Body of pancreas (tissue), 4 donors: ENCODE results near the gene MED31. TPM values are rescaled to one million over a fixed set of nuclear protein-coding genes. Genes with fewer than 3 reads are reported as not detected.

Source experiments
- ATAC-seq: fragments of 150-250 bp; one replicate; pipeline ENCODE4 v1.9.1; 2016
- DNase-seq, 4 donors: peaks; one replicate each; pipeline ENCODE4 v3.0.0-alpha.2; 2019
- H3K27ac ChIP-seq, 4 donors: fragments of 200-600 bp; sonication (generic); 1 replicate in 3 of 4; 2 replicates in 1 of 4; pipeline versions ENCODE4 v1.5.1 to v1.6.1; 2016 to 2019; ENCODE audit warnings: mild to moderate bottlenecking in 1 of 4, mixed read lengths in 1 of 4, moderate library complexity in 1 of 4
- H3K27me3 ChIP-seq, 2 donors: fragments of 200-600 bp; sonication (generic); one replicate each; pipeline ENCODE4 v1.6.0; 2016; ENCODE audit warnings: mild to moderate bottlenecking in 1 of 2
- H3K36me3 ChIP-seq, 2 donors: fragments of 200-600 bp; sonication (generic); replicated peaks in 1 of 2; 2 replicates each; pipeline ENCODE4 v1.5.1; 2016; ENCODE audit warnings: low read depth in 2 of 2; ENCODE audit not compliant: insufficient read depth in 1 of 2
- H3K4me1 ChIP-seq: fragments of 200-600 bp; sonication (generic); one replicate; pipeline ENCODE4 v1.6.0; 2016
- H3K4me3 ChIP-seq, 2 donors: fragments of 200-600 bp; sonication (generic); 1 replicate in 1 of 2; 2 replicates in 1 of 2; pipeline ENCODE4 v1.5.1; 2016 to 2019
- H3K9me3 ChIP-seq, 3 donors: fragments of 200-600 bp; sonication (generic); 1 replicate in 2 of 3; 2 replicates in 1 of 3; pipeline ENCODE4 v1.5.1; 2016
- CTCF ChIP-seq, 7 experiments: fragments of 450-650 bp in 4 of 7; fragments of 200-600 bp in 3 of 7; sonication (generic) in 3 of 7; IDR thresholded peaks; one replicate each; pipeline ENCODE4 v1.5.1; 2016 to 2019; ENCODE audit warnings: antibody characterized with exemption in 7 of 7
- POLR2A ChIP-seq, 3 donors: fragments of 450-650 bp; IDR thresholded peaks; one replicate each; pipeline ENCODE4 v1.6.1; 2016; ENCODE audit warnings: antibody characterized with exemption in 3 of 3, mild to moderate bottlenecking in 2 of 3
- WGBS, 2 donors: methylation state at CpG; one replicate each; pipeline ENCODE4 v1.1.5; 2017; 5-methylcytosine and 5-hydroxymethylcytosine counted together
- intact Hi-C: fragments of 100-400 bp; cut with DNase I; formaldehyde crosslinking; loops from one replicate; pipeline ENCODE4 v1.15.1; 2023
- total RNA-seq, 2 donors: library from RNA; depleted of rRNA; stranded (reverse); fragments of >200 nt; gene quantifications; one replicate each; pipeline ENCODE4 v1.1.0, GENCODE V29; 2016

MED31 gene
- total RNA-seq, 2 donors from 2014 or later: 6.2 to 9.9 TPM

GRCh38 chr17:6683730-6684459 lies 32.5 kb upstream of the MED31 start:
- peaks cover 8% of the 10 kb centered on the region for H3K4me1 ChIP-seq
- intact Hi-C loops: no loop called here

GRCh38 chr17:6683081-6683684 lies 31.8 kb upstream of the MED31 start:
- peaks cover 8% of the 10 kb centered on the region for H3K4me1 ChIP-seq
- no peak overlapping the region for H3K4me3 ChIP-seq
- ATAC-seq (no peak), DNase-seq (peak in 2 of 4 donors; percentile 36 to 44)
- intact Hi-C loops: no loop called here
- WGBS, 2 donors: 28 to 48% methylated on average over 3 of the region's 3 CpGs
- no peak overlapping the region for H3K27ac ChIP-seq
- H3K9me3 ChIP-seq: no peaks in the 10 kb centered on the region
- TF ChIP-seq CTCF (IDR thresholded peaks at IDR 0.05) (no peak), POLR2A (IDR thresholded peaks at IDR 0.05) (no peak)
- H3K36me3 ChIP-seq: no peaks in the 10 kb centered on the region
- H3K27me3 ChIP-seq: no peaks in the 10 kb centered on the region

More at GRCh38 chr17:6683730-6684459, 32.5 kb upstream of the MED31 start:
- 89 to 92% methylated on average over 3 of the region's 3 CpGs for WGBS, 2 donors
- ATAC-seq (no peak), DNase-seq (no peak)
- Histone ChIP-seq H3K4me3 (no peak overlapping the region), H3K36me3 (no peaks in the 10 kb centered on the region), H3K27ac (no peak overlapping the region), H3K9me3 (no peaks in the 10 kb centered on the region), H3K27me3 (no peaks in the 10 kb centered on the region)
- TF ChIP-seq CTCF (IDR thresholded peaks at IDR 0.05): no peak
- no peak for TF ChIP-seq POLR2A (IDR thresholded peaks at IDR 0.05)

GRCh38 chr17:6682339-6682738 lies 30.9 kb upstream of the MED31 start:
- DNase-seq (no peak), ATAC-seq (no peak)
- H3K4me1 ChIP-seq: peaks cover 8% of the 10 kb centered on the region
- no peak for TF ChIP-seq CTCF (IDR thresholded peaks at IDR 0.05)
- TF ChIP-seq POLR2A (IDR thresholded peaks at IDR 0.05): no peak
- no peak overlapping the region for H3K4me3 ChIP-seq
- H3K36me3 ChIP-seq: no peaks in the 10 kb centered on the region
- H3K27ac ChIP-seq: no peak overlapping the region
- 92 to 99% methylated on average over 3 to 4 of the region's 4 CpGs for WGBS, 2 donors
- no peaks in the 10 kb centered on the region for H3K27me3 ChIP-seq
- H3K9me3 ChIP-seq: no peaks in the 10 kb centered on the region
- intact Hi-C loops: no loop called here

GRCh38 chr17:6681671-6682070 lies 30.3 kb upstream of the MED31 start:
- no peak for DNase-seq
- Histone ChIP-seq H3K36me3 (no peaks in the 10 kb centered on the region), H3K4me3 (no peak overlapping the region), H3K27ac (no peak overlapping the region), H3K4me1 (peaks cover 8% of the 10 kb centered on the region), H3K27me3 (no peaks in the 10 kb centered on the region), H3K9me3 (no peaks in the 10 kb centered on the region)
- no peak for ATAC-seq
- intact Hi-C loops: no loop called here
- WGBS, 2 donors: 90 to 92% methylated on average over 5 of the region's 5 CpGs
- TF ChIP-seq CTCF (IDR thresholded peaks at IDR 0.05) (no peak), POLR2A (IDR thresholded peaks at IDR 0.05) (no peak)
